ENCODE results near the gene MACIR.

Gene MACIR

DNA sequence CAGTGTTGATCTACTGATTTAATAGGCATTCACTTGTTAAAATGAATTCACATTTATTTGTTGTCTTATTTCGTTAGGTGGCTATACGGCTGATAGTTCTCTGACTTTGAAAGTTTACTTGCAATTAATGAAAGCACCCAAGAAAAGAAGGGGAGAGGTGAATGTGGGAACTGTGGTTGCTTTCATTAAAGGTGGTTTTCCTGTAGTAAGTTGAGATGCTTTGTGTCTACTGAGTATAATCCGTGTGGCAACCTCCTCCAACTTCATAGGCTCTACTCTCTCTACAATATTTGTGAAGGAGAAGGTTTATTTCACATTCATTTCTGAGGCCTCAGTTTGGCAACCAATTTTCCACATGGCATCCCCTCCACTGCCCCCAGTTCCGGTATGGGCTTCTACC, 12.8 kb upstream of the MACIR start:
- DNase-seq (ENCODE audit: low read depth in 2 of 2) = no peak

DNA sequence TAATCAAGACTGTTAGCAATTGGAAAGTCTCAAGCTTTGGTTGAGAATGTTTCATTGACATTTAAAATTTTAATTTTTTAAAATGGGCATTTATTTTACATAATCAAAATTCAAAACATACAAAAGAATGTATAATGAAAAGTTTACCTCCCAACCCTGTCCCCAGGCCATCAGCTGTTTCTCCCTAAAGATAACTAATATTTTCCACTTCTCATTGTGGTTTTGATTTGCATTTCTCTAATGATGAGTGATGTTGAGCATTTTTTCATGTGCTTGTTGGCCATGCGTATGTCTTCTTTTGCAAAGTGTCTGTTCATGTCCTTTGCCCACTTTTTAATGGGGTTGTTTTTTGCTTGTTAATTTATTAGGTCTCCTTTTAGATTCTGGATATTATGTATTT, 11.4 kb upstream of the MACIR start:
- DNase-seq (ENCODE audit: low read depth in 2 of 2) = no peak

DNA sequence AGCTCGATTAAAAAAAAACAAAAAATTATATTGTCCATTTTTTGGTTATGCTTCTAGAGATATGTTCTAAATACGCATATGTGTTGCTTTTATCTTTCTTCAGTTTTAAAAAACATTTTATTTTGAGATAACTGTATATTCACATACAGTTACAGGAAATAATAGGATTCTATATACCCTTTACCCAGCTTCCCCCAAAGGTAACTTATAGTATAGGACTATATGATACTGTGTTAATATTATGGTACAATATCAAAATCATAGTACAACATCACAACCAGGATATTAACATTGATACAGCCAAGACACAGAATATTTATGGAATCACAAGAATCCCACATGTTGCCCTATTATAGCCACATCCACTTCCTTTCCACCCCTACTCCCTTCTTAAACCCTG, 9.5 kb upstream of the MACIR start:
- DNase-seq (ENCODE audit: low read depth in 2 of 2) = no peak

DNA sequence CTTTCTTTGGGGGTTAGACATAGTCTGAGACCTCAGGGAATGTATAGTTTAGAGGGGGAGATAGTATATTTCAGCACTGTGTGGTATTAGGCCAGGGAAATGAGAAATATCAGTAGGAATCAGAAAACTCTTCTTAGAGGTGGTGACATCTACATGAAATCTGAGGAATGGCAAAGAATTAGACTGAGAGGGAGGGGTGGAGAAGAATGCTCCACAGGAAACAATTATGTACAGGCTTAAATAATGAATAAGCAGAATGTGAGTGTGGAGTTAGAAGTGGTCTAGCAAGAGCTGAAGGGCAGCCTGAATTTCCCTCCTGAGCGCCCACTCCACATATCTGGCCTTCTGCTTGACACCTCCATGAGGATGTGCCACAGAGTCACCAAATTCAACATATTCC, 3.6 kb upstream of the MACIR start:
- DNase-seq (ENCODE audit: low read depth in 2 of 2) = no peak

DNA sequence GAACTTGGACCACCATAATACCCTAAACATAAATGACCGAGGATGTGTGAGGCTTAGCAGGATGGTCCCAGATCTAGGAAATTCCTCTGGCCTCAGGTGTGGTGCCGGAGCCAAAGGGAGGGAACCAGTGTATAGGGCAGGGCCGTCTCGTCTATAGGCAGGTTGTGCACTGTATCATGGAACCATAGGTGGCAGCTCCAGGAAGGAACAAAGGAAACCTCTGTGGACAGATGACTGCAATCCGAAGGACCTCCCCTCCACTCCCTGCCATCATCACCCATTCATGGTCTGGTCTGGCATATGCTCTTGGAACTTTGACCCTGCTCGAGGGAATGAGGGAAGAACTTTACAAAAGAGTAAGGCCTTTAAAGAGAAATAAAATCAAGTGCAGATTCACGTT, 2.9 kb upstream of the MACIR start:
- no peak for DNase-seq (ENCODE audit: low read depth in 2 of 2)

DNA sequence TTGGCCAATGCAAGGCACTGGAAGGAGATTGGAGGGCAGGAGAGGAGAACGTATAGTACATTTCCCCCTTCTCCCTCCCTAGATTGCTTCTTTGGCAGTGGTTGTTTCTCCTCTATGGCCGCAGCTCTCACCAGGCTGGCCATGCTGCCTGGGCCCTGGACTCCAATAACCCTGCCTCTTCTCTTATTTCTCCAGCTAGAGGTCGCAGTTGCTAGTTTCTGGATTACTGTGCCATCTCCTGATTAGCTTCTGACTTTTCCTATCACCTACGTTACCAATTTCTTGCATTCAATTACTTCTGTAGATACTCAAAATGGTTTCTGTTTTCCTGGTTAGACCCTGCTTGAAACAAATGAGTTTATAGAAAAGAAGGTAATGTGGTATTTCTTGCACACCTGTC, 2.4 kb upstream of the MACIR start:
- DNase-seq (ENCODE audit: low read depth in 2 of 2) = no peak

DNA sequence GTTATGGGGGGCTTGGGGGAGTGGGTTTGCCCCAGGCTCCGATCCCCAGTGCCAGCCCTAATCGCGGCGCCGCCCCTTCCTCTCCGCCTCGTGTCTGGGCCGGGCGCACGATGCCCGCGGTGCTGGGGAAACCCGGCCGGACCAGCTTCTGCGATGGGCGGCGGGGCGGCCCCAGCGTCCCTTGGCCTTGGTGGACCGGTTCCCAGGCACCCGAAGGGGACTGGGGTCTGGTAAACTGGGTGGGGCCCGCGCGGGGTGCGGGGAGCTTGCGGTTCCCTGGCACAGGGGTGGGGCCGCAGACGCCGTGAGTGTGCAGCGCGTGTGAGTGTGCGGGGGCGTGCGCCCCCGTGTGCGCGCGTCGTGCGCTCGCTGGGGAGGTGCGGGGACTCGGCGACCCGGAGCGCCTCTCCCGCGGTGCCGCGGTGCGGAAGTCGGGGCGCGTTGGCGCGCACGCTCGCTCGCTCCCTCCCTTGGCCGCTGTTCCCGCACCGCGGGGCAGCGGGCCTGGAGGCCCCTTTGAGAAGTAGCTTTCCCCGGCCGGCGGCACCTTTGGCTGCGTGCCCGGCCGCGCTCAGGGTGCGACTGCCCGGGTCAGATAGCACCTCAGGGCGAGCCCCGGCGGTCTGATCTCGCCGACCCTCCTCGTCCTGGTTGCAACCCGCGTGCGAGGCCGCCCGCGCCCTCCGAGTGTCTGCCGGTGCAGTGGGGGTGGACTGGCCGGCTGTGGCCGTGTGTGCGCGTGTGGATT, 568 bp downstream of the MACIR start:
- DNase-seq (ENCODE audit: low read depth in 2 of 2) = no peak

DNA sequence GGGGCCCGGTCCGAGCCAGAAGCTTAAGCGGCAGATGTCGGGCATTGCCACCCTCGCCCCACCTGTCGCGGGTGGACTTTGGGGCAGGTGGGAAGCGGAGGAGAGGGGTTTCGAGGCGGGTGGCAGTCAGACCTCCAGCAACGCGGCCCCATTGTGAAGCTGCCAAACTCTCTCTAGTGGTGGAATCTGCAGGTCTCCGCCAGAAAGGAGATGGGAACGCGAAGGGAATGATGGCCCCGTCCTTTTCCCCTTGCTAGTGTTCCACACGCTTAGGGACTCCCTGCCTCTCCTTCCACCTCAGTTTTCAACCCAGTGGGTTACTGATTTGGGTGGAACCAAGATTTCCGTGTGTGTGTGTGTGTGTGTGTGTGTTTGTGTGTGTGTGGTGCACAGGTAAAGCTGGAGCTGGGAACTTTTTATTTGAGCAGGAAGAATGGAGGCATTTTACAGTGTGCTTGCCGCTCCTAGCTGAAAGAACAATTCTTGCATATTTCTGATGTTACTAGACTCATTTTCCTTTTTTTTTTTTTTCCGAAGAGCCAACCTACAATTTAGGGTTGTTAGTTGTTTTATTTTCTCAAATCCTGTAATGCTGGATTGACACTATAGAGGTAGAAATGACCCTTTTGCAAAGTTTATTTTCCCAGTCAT, 1.3 kb downstream of the MACIR start:
- DNase-seq (ENCODE audit: low read depth in 2 of 2) = no peak

DNA sequence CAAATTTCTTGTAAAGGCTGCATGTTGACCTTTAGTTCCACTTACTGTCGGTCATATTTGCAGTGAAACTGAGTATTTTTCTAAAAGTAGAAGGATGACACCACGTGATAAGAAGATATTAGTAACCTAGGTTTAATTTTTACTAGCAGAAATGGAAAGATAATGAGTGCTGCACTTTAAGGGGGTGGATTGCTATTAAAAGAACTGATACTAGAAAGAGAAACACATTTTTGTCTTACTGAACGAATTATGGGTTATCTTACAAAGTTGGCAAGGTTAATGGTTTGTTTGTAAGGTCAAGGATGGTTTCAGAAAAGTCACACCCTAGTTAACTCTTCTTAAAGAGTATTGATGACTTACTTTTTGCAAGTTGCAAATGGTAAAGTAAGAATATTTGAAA, 2.4 kb downstream of the MACIR start:
- no peak for DNase-seq (ENCODE audit: low read depth in 2 of 2)

DNA sequence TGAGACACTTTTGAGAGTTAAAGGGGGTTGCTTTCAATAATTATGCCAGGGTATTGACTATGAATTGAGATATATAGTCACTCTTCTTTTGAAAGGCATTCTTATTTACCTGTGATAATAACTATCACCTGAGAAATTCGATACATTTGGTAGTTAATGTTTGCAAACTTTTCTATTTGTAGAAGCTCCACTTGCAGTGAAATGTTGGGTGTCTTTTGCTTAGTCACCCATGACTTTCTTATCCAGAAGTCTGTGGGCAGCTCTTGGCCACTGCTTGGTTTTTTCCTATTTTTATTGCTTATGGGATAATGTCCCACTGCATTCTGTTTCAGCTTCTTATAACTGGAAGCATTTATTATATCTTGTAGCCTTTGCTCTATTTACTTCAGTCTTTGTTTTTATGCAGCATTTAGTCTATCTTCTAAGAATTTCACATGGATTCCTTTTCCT, 3.9 kb downstream of the MACIR start:
- DNase-seq (ENCODE audit: low read depth in 2 of 2) = no peak

DNA sequence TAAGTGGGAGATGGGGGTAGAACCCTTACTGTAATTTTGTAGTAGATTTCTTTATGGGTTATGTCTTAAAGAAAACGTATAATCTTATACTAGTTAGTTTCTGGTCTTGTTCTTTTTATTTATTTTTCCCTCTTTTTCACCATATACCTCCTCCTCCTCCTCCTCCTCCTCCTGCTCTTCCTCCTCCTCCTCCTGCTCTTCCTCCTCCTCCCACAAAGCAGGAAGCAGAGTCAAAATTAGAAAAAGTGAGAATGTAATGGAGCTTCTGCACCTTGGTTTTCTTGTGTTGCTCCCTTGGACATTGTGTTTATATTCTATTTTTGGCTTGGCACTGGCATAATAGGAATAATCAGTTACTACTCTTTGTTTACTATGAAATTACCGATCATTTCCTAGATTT, 4.5 kb downstream of the MACIR start:
- no peak for DNase-seq (ENCODE audit: low read depth in 2 of 2)

DNA sequence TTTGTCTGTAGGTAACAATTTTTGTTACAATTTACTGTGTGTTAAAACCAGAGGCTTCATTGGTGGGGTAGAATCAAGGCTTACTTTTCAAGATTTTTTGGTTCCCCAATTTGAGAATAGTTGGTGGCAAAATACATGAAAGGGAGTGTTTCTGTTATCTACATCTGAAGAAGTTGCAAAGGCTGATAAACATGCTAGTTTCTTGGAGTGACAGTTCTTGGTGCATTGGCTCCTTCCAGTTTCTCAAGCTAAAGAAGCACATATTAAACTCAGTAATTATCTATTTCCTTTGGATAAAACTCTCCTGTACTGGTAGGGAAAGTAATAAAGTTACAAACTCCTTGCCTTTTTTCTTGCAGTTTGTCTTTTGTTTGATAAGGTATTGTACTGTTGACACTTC, 5.9 kb downstream of the MACIR start:
- DNase-seq (ENCODE audit: low read depth in 2 of 2) = no peak

DNA sequence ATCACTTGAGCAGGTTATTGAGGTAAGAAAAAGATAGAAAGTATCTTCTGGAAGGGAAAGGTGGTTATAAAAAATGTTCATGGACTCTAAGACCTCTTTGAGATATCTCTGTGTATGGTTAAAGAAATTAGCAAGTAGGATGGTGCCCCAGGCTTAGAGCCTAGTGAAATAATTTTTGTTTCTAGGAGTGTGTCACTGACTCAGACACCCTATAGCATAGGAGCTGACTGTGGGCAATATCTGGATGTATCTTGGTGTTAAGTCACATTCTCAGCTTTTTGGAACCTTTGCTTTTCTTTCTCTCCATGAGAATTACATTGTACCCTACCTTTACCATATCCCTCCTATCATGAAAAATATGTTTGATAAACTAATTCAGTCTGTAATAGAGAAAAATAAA, 12.0 kb downstream of the MACIR start:
- DNase-seq (ENCODE audit: low read depth in 2 of 2) = no peak

DNA sequence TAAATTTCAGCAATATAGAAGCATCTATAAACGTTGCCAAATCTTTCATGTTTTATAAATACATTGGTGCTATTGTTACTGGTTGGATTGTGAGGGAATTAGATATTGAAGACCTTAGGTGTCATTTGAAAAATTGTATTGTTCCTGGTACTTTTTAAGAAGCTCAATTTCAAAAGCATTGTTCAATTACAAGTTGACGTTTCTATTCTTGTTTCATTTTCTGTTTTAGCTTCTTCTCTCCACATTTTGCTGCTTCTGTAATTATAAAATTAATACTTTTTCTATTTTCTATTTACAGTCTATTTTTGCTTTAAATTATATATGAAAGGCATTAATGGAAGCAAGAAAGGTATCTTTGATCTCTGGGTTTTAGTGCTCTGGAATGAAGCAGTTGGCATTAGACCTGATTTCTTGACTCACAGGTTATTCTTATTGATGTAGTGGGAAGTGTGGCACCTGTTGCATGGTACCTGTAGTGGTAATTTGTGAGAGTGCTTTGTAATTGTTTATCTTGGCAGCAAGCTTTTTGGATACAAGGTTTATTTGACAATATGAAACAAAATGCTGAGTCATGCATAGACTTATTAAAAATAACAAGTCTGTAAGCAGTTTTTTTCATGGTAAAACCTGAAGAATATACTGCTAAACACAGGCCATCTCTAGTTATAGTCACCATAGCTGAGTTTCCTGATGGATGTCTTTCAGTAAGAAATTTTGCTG, 13.2 kb downstream of the MACIR start:
- no peak for DNase-seq (ENCODE audit: low read depth in 2 of 2)

DNA sequence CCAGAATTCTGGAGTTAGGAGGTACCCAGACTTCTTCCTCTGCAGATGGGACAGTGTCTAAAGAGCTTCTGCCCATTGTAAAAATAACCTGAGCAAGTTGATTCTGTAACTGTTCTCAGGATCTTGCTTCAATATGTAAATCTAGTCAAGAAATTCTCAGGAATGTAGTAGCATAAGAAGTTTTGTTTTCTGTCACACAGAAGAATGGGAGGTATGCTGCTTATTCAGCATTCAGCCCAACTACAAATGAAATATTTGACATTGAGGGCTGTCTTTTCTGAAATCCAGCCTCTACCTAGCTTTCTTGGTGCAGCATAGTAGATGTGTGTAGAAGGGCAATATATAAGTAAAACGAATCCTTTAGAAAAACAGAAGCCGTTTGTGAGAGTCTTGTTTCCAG, 13.8 kb downstream of the MACIR start:
- DNase-seq (ENCODE audit: low read depth in 2 of 2) = no peak

DNA sequence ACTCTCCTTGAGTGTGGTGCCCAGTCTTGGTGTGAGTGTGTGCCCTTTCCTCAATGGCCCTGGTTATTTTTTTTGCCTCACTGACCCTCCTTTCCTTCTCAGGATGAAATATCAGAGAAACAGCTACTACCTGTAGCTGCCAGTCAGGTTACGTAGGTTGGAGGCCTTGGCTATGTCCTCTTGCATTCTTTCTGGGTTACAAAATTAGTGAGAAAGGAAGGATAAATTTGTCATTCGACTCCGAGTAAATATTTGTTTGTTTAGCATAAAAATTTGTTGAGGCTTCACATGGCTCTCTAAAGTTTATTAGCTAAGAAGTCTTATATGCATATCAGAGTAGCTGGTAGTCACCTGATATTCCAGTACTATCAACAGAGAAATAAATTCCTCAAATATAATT, 15.4 kb downstream of the MACIR start:
- DNase-seq (ENCODE audit: low read depth in 2 of 2) = no peak

DNA sequence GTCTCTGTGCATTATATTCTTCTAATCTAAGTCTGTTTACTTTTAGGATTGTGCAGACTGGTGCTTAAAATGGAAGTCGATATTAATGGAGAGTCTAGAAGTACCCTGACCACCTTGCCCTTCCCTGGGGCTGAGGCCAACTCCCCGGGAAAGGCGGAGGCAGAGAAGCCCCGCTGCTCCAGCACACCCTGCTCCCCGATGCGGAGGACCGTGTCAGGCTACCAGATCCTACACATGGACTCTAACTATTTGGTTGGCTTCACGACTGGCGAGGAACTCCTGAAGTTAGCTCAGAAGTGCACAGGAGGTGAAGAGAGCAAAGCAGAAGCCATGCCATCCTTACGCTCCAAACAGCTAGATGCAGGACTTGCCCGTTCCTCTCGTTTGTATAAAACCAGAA, 17.3 kb downstream of the MACIR start:
- DNase-seq (ENCODE audit: low read depth in 2 of 2) = no peak

DNA sequence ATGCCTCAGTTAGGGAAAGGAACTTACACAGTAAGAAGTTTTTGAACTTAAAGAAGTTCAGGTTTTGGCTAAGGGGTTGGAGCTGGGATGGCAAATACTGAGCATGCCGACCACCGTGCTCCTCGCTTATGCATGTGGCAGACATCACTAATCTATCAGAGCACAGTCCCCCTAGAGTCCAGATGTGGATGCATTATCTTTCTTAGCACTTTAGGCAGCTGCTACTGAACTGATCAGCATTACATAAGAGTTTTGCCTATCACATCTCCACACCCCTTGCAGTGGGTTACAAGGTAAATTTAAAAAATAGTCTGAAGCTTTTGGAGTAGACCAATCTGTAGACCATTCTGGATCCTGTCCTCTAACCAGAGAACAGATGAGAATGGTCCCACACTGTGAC, 22.4 kb downstream of the MACIR start:
- DNase-seq (ENCODE audit: low read depth in 2 of 2) = no peak

DNA sequence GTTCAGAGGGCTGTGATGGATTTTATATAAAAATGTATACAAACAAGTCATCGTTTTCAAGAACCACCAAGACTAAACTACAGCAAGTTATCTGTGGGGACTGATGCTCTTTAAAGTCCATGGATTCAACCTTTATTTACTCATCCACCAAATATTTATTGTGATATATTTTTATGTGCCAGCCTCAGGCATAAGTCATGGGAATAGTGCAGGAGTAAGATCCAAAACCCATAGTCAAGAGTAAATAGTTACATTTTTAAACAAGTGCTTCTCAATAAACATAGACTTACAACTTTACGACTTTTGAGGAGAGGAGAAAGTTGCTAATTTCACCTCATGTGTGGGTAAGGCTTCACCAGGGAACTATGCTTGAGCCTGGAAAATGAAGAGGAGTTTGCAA, 24.6 kb downstream of the MACIR start:
- no peak for DNase-seq (ENCODE audit: low read depth in 2 of 2)

DNA sequence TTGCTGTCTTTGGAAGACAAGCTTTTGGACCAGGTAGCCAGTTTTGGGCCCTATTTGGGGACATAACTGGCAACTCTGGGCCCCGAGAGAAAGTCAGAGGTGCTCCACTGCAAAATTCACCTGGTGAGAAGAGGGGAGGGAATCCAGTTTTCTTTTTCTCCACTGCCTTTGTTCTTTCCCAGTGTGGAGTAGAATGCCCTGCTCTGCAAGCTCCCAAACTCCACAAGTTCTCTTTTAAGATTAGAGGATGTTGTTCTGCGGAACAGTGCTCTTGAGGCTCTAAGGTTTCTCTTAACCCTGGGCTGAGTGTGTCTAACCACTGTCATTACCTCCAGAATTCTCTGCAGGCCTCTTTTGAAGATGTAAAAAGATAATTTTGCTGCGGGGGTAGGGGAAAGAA, 25.3 kb downstream of the MACIR start:
- no peak for DNase-seq (ENCODE audit: low read depth in 2 of 2)

DNA sequence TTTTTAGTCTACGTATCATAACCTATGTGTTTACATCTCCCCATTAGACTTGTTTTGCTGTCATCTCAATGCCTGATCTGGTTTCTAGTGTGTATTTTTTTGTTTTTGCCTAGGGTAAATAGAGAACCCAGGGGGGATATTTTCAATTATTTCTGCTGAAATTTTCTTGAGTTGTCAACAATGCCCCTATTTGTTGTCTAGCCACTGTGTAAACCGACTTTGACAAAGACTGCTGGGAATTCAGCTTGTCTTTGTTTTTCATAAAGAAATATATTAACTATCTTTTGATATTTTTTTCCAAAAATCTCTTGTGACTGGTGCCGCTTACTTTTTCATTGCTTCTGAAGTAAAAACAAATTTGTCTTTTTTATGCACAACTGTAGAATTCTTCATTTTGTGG, 28.1 kb downstream of the MACIR start:
- DNase-seq (ENCODE audit: low read depth in 2 of 2) = no peak

DNA sequence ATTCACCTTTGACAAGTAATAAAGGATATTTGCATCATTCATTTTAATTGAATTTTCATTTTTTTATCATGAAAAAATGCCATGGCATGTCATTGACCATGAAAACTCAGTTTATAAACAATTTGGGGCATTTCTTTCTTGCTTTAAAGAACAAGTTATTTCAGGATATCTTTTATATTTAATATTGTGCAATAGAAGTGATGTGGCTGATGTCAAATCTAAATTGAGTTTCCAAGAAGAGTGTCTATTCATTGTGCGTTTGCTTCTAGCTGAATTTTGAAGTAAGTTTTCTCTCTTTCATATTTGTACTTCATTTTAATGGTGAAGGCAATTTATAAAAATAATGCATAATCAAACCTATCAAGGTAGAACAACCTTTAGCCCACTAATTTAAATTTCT, 30.5 kb downstream of the MACIR start:
- no peak for DNase-seq (ENCODE audit: low read depth in 2 of 2)

DNA sequence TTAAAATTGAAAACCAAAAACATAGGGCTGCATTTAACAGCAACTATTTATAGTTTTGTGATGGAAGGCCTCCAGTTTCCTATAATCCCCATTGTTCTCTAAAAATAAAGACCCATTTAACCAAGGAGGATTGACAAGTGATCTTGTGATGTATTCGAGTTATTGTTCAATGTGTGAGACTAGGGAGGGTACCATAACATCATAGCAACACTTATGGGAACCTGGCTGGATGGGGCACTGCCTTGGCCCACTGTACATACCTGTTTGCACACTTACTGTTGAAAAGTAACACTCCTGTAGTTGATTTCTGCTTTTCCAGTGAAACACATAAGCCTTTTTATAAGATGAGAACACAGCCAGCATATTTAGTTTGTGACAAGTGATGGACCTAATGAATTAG, 32.3 kb downstream of the MACIR start:
- no peak for DNase-seq (ENCODE audit: low read depth in 2 of 2)

Data from fibroblast of skin of left biceps (primary cell).